LNCAP (cell line): ENCODE results near the gene CYB5B.

Experiments
- CTCF ChIP-seq: fragments of 450-650 bp; IDR thresholded peaks from 2 replicates; pipeline ENCODE4 v1.5.1; 2017; ENCODE audit warnings: mild to moderate bottlenecking

The CYB5B gene

GRCh38 chr16:69428652-69429051 lies 4.2 kb downstream of the CYB5B start:
- TF ChIP-seq CTCF: no peak

GRCh38 chr16:69431948-69432468 lies 7.6 kb downstream of the CYB5B start:
- no peak for TF ChIP-seq CTCF

GRCh38 chr16:69434066-69434465 lies 9.6 kb downstream of the CYB5B start:
- no peak for TF ChIP-seq CTCF

- TF ChIP-seq CTCF: no peak
Measured at GRCh38 chr16:69435977-69436820, 11.8 kb downstream of the CYB5B start.

GRCh38 chr16:69436896-69437295 lies 12.5 kb downstream of the CYB5B start:
- TF ChIP-seq CTCF: no peak

- TF ChIP-seq CTCF: no peak
Measured at GRCh38 chr16:69438465-69438864, 14.0 kb downstream of the CYB5B start.

- no peak for TF ChIP-seq CTCF
Measured at GRCh38 chr16:69440250-69440649, 15.8 kb downstream of the CYB5B start.
